ENCODE measurements around the gene IDI2.

Gene IDI2

DNA sequence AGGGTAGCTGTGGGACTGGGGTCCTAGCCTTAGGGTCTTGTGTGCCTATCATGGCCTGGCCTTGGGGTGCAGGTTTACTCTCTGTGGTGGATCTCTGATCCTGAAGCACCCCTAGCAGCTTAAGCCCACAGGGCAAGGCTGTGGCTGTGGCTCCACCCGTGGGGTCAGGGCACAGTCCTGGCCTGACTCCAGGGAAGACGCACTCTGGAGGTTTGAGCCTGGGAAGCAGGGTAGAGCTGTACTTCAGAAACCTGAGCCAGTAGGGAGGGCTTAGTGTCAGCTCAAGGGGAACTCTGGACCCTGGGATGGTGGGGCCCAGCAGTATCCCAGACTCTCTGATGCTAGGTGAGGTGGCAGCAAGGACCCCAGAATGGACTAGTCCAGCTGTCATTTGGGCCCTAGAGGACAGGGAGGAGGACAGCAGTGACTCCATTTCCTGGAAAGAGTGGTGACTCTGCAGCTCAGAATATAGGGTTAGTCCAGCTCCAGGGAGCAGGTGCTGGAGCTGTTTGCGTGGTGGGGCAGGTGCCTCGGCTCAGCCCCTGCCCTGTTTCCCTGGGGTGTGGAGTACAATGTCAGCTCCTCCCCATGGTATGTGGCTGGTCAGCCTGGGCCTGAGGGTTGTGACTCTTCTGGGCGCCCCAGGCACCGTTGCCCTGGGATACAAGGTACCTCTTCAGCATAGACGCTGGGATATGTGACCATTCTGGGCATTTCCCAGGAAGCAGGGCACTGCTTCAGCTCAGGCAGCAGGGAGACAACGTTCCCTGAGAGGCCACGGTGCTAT, 21.6 kb downstream of the IDI2 start:
- no peak for DNase-seq

DNA sequence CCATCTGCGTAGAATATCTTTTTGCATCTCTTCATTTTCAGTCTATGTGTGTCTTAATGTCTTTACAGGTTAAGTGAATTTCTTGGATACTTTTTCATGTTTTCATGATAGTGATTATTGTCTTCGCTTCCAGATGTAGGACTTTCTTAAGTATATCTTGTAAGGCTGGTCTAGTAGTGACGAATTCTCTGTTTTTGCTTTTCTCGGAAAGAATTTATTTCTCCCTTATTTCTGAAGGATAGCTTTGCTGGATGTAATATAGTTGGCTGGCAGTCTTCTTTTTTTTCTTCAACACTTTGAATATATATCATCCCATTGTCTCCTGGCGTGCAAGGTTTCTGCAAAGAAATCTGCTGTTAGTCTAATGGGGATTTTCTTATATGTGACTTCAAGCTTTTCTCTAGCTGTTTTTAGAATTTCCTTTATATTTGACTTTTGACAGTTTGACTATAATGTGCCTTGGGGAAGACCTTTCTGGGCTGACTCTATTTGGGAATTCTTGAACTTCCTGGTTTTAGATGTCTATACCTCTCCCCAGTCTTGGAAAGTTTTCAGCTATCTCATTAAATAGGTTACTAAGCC, 23.1 kb downstream of the IDI2 start:
- DNase-seq: no peak

DNA sequence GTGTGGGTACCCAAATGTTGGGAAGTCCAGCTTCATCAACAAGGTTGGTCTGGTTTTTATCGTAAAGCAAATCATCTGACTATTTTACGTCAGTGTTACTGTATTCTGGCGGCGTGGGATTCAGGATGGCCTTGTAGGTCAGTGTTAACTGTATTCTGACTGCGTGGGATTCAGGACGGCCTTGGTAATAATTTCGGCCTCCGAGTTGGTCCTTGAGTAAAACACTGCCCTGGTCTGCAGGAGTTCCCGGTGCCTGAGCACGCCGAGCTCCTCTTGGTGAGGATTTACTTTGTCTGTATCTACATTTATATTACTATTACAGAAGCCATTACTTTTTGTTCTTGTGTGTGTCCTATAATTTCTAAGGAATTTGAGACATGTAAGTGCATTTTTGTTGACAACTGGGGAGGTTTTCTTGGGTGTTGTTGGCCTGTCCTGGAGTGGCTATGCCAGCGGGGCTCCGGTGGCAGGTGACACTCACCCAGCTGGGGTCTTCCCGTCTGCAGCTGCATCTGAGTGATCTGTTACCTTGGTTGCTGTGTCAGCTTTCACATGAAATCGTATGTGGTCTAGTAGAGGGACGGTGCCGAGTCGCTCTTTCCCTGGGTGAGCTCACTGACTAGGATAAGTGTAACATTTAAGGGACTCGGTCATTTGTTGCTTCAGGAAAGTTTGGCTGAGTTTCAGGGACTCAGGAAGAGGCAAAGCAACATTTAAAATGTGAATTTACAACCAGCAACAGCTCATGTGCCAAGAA, 28.2 kb downstream of the IDI2 start:
- DNase-seq: no peak

DNA sequence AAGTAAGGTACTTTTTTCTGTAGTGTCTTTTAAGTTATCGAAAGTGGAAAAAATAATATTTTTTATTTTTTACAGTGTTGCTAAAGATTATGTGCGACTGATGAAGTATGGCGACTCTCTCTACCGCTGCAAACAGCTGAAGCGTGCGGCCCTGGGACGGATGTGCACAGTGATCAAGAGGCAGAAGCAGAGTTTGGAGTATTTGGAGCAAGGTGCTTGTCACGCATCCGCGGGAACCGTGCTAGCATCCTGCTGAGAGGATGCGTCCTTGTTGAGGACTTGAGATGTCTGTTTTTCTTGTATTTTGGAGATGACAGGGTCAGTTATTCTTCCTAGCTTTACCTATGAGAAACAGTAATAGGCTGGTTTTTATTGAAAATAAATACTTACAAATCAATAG, 29.6 kb downstream of the IDI2 start:
- no peak for DNase-seq

DNA sequence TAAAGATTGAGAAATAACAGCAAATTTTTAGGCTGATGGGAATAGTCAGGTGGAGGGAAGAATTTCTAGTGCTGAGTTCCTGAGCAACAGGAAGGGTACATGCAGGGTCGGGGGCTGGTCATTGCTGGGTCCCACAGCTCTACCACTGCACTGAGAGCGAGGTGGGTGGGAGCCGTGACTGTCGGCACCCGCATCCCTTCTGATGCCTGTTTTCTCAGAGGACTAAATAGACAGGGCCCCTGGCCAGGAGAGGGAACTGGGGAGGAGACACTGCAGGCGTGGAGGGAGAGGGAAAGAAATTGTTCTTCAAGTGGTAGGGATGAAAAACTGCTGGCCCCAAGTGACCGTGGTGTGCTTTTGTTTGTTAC, 30.1 kb downstream of the IDI2 start:
- DNase-seq: no peak

DNA sequence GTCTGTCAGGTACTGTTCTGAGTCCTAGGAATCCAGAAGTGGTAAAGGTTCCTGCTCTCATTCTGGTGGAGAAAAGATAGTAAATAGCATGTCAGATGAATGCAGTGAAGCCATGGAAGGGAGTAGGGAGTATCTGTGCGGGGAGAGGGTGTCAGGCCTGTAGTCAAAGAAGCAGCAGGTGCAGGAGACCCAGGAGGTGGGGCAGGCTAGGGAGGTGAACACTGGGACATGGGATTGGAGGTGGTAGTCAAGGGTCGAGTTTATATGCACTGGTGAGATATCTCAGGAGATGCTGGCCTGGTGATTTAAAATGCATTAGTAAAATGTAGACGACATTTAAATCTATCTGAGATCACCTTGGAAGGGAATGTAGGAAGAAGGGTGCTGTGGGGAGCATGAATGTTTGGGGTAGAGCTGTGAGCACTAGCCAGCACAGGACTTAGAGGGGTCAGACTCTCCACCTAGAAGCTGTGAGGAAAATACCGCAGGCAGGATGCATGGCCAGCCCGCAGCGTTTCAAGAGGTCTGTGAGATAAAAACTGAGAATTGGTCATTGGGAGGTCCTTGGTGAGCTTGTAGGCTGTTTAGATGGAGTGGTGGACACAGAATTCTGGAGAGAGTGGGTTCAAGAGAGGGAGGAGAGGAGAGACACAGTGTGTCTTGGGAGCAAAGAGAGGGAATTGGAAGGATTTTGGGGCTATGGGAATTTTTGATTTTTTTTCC, 30.7 kb downstream of the IDI2 start:
- no peak for DNase-seq

DNA sequence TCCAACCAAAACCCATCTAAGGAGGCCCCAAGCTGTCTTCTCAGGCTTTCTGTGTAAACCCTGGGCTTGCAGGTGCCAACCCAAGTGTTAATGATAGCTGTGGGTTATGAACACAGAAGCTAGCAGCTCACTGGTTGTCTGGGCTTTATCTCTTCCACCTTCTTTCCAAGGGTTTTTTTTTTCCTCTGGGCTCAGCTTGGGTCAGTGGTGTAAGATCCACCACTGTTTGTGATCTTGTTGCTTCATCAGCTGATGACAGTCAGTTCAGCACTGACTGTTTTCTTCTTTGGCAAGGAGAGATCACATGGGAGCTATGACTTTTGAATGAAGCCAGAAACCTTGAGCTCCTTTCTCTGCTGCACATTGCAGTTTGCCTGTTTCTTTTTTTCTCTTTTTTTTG, 32.8 kb downstream of the IDI2 start:
- no peak for DNase-seq

DNA sequence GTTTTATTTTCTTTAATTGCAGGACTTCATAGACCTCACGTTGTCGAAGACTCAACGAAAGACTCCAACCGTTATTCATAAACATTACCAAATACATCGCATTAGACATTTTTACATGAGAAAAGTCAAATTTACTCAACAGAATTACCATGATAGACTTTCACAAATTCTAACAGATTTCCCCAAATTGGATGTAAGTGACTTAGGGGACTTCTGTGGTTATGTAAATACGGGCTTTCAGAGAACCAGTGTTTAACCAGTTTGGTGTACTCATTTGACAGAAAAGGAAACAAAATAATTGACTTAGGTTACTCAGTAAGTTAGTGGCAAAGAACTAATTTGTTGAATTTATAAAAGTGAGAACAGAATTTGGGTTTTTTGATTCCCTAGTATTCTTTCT, 33.2 kb downstream of the IDI2 start:
- no peak for DNase-seq

DNA sequence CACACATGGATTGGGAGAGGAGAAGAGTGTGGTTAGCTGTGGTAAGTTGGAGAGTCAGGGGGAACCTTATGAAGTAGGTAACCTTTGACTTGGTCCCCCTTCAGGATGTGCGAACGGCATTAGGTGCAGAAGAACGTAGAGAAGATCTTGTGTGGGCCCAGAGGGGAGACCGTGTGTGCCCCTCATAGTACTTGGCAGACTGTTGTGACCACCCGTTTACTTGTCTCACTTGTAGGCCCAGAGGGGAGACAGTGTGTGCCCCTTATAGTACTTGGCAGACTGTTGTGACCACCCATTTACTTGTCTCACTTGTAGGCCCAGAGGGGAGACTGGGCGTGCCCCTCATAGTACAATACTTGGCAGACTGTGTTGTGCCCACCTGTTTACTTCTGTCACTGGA, 34.9 kb downstream of the IDI2 start:
- DNase-seq: no peak

DNA sequence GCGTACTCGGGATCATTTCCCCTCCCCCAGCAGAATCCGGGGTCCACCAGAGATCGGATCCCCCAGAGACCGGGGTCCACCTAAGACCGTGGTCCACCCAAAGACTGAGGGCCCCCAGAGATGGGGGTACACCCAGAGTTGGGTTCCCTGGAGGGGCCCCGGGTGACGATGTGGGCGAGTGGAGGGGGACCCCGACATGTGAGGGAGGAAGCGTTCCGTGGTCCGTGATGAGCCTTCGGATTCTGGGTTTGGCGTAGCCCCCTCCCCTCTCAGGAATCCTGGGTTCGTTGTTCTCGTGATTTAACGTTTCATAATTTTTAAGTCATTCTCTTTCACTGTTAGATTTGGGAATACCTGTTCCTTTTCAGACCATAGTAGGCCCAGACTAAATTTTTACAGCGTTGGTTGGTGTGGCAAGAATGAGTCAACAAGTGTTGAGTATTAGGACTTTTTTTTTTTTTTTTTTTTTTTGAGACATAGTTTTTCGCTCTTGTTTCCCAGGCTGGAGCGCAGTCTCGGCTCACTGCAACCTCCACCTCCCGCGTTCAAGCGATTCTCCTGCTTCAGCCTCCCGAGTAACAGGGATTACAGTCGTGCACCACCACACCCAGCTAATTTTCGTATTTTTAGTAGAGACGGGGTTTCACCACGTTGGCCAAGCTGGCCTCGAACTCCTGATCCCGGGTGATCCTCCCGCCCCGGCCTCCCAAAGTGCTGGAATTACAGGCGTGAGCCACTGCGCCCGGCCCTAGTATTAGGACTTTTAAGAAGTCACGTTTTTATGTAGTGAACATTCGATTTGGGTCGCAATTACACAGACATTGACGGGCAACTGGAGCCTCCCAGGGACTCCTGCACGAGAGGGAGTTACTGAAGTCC, 36.8 kb downstream of the IDI2 start:
- no peak for DNase-seq

DNA sequence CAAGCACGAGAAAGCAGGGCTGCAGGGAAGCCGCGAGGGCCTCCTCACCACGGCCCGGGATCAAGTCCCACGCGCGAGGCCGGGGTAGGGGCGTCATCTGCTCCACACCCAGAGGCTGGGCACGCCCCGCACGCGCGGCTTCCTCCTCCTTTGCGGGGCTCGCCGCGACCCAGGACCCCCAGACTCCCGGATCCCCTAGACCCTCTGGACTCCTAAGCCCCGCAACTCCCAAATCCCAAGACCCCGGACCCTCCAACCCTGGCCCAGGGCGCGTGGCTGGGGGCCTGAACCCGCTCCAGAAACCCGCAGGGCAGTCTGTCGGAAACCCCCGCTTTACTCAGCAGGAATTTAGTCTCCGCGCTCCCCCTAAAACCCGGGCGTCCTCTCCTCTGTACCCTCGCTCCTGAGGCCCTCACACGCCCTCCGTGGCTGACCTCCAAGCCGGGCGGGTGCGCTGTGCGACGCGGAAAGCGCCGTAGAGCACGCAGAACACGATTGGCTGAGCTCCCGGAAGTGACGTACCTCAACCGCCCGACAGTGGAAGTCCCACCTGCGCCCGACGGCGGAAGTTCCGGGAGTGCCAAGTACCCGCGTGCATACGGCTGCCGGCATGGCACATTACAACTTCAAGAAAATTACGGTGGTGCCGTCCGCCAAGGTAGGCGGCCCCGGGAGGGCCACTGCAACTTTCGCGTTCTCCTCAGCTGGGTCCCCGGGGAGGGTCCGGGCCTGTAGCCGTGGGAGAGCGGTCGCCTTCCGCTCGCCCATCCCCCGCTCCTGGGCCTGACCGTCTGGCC, 37.6 kb downstream of the IDI2 start, which contains the start of gene GTPBP4:
TSS of gene GTPBP4 (plus strand) at position 565 of the 797 bp plus-strand sequence. CDS start at position 611, 46 bp downstream.
- DNase-seq: peak; percentile 95

DNA sequence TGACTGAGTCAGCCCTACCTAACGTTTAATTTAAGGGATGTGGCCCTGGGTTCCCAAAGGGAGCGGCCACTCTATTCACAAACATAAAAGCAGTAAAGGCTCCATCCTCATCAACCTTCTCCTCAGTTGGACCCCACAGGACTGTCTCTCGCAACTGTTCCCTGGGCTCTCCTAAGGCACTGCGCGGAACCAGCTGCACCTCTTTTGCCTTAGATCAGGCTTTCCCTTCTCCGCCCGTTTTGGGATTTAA, 38.1 kb downstream of the IDI2 start:
- DNase-seq: no peak

DNA sequence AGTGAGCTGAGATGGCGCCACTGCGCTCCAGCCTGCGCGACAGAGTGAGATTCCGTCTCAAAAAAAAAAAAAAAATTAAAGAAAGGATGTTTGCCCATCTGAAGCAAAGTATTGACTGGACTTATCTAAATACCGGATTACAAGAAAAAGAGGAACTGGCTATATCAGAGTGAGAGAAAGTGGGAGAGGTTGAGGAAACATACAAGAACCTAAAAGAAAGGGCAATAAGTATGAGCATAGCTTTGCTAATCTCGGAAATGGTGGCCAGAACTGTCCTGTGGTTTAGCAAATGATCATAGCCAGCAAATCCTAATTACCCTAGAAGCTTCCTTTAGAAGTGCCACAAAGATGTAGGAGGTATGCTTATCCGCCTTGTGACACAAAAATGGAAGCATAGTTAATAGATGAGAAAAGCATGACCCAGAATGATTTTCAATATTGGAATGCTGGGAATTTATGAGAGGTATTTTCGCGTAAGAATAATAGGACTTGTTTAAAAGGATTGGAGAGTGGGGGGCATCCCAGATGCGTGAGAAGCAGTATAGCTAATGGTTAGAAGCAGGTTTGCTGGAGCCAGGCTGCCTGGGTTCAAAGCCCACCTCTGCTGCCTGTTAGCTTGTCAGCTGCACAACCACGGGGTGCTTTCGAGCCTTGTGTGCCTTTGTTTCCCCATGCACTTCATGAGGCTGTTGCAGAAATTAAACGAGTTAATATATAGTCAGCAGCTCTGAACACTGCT, 38.6 kb downstream of the IDI2 start:
- no peak for DNase-seq

DNA sequence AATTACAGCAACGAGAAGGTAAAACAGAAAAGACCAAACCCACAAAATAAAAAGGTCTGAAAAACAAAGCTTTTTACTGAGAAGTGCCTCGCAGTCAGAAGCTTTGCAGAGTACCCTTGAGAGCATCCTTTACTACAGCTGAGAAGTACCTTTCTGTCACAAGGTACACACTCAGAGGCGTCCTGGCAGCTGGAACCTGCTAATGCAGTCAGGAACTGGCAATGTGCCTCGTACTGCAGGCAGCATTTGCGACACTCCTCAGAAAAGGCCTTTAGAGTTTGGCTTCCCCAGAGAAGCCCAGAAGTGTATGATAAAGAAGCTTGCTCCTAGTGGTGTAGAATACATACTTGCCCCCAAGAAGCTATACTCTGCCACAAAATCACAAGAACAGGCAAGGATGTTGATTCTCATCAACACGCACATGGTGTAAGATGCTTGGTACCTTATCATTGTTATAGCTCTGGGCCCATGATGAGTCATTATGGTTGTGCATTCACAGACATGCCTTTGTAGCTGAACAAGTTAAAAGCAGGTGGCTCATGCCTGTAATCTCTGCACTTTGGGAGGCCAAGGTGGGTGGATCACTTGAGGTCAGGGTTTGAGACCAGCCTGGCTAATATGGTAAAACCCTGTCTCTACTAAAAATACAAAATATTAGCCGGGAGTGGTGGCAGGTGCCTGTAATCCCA, 39.4 kb downstream of the IDI2 start:
- no peak for DNase-seq

DNA sequence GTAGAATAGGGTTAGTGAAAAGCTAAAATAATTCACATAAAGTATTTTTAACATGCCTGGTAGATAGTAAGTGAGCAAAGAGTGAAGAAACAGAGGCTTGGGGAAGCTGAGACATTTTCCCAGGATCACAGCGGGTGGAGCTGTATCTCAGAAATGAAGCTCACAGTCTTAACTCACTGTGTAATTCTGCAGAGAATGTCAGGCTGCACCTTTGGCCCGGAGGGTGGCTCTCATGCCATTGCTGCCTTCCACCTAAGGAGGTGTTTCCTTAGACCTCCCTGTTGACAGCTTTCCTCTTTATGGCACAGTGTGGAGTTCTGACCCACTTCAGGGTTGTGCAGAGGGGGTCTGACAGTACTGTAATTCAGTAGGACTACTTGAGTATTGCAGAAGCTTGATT, 40.3 kb downstream of the IDI2 start:
- no peak for DNase-seq

DNA sequence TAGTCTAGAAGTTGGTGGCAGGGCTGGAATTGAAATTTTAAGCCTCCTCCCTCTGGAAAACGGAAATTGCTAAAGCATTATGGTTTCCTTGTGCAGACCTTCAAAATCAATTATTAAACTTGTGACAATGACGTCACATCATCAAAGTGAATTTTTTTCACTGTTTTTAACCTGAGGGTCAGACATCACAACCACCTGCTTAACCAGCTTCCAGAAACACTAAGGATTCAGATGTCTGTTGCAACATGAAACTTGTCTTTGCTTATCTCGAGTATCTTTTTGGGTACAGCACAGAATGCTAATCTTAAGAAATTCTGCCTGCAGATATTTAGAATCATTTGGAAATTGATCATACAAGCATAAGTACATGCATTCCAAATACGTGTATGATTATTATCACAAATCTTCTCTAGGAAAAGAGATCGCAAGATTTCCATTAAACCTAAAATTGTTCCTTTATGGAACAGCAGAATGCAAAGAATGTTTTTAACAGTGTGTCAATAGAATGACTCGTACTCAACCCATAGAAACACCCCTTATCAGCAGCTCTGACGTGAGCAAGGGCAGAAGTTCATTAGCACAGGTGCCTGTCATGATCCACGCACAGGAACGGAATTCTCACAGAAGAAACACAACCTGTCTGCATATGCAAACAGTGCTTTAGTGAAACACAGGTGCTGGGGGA, 41.5 kb downstream of the IDI2 start:
- no peak for DNase-seq

DNA sequence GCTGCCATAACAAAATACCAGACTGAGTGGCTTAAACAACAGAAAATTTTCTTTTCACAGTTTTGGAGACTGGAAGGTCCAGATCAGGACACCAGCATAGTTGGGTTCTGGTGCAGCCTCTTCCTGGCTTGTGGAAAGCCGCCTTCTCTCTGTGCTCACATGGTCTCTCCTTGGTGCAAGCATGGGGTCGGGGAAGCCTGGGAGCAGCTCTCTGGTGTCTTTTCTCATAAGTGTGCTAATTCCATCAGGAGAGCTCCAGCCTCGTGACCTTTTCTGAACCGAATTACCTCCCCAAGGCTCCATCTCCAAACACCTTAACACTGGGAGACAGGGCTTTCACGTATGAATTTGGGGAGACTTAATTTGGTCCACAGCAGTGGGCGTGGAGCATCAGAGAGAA, 42.3 kb downstream of the IDI2 start:
- DNase-seq: no peak

DNA sequence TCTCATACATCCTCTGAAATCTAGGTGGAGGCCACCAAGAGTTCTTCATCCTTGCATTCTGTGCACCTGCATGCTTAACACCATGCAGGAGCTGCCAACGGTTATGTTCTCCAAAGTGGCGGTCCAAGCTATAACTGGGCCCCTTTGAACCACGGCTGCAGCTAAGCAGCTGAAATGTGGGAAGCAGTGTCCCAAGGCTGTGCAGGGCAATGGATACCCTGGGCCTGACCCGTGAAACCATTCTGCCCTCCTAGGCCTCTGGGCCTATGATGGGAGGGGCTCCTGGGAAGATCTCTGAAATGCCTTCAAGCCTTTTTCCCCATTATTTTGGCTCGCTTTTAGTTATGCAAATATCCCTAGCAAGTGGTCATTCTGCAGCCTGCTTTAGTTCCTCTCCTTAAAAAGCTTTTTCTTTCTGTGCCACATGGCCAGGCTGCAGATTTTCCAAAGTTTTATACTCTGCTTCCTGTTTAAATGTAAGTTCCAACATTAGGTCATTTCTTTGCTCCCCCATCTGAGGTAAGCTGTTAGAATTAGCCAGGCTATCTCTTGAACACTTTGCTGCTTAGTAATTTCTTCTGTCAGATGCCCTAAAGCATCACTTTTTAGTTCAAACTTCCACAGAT, 45.1 kb downstream of the IDI2 start:
- no peak for DNase-seq

DNA sequence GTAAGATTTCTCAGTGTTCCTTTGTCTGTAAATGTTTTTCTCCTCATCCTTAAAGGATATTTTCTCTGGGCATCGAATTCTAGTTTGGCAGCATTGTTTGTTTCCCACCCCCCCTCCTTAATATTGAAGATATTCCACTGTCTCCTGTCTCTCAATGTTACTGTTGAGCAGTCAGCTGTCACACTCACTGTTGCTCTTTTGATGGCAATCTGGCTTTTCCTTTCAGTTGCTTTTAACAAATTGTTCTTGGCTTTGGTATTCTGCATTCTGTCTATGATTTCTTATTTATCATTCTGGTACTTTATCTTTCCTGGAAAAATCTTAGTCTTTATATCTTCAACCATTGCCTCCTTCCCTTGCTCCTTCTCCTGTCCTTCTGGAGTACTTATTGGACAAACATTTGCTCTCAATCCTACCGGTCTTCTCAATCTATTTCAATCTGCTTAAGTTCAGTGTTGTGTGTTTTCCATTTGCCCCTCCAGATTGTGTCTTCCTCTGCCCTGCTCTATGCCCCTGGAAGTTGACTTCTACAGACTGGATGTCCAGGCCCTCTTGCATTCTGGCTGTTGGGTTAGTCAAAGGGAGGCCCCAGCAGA, 46.7 kb downstream of the IDI2 start:
- no peak for DNase-seq
